Colonic mucosa (tissue), 4 donors: Measurements from ENCODE around the gene PPP2R3C. TPM values are rescaled to one million over a fixed set of nuclear protein-coding genes. Genes with fewer than 3 reads are reported as not detected.
A peak's percentile ranks its signal among the peaks of the same experiment; 100 is the strongest.

Source experiments
- DNase-seq: peaks from one replicate; pipeline ENCODE4 v3.0.0-alpha.2; 2020
- H3K27ac ChIP-seq: fragments of 200-600 bp; one replicate; pipeline ENCODE4 v1.8.0; 2021
- H3K27me3 ChIP-seq: fragments of 200-600 bp; one replicate; pipeline ENCODE4 v1.8.0; 2021
- H3K36me3 ChIP-seq: fragments of 200-600 bp; one replicate; pipeline ENCODE4 v1.8.0; 2021
- H3K4me1 ChIP-seq: fragments of 200-600 bp; one replicate; pipeline ENCODE4 v1.8.0; 2021; ENCODE audit warnings: mild to moderate bottlenecking
- H3K4me3 ChIP-seq: fragments of 200-600 bp; one replicate; pipeline ENCODE4 v1.8.0; 2021
- H3K9ac ChIP-seq, 2 donors: one replicate each; pipeline ENCODE4 v1.7.0; 2013; ENCODE audit warnings: control low read depth in 2 of 2, low read depth in 2 of 2, low read length in 2 of 2
- H3K9me3 ChIP-seq: fragments of 200-600 bp; one replicate; pipeline ENCODE4 v1.8.0; 2021
- CTCF ChIP-seq: fragments of 200-600 bp; IDR thresholded peaks from one replicate; pipeline ENCODE4 v1.8.0; 2022; ENCODE audit warnings: antibody characterized with exemption, mild to moderate bottlenecking
- intact Hi-C: fragments of 100-400 bp; cut with DNase I; formaldehyde crosslinking; loops from one replicate; pipeline ENCODE4 v1.14.1; 2022
- total RNA-seq, 2 donors: library from RNA; stranded (reverse); fragmentation: NEBNext Ultra II Directional in 1 of 2; extraction: Animal tissue kit (Norgen Biotek cat#: 25700) in 1 of 2; gene quantifications; one replicate each; pipeline ENCODE4 v1.2.1, GENCODE V29; 2021
- donor health status: healthy.
- donor health status: DM: no; HTN: no; CAD: no.
- donor health status: DM: no; HTN: no; CAD: no.

The PPP2R3C gene
- total RNA-seq, 2 donors from 2014 or later, result 17.7 to 26.3 TPM

DNA sequence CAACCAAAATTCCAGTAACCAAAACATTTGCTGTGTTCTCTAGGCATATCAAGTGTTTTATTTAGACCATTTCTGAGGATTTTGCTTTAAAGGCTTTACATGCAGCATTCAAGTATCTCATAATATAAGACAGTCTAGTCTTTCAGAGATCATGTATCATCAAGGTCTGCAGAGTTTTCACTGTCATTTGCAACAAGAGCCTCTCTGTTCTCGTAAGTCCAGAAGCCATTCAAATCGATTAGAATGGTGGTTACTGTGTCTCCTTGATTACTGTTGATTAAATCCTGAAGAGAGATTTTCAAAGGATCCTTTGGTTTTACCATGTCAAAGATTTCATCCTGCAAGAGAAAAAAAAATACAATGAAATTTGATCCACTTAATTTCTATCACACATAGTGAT is 36.3 kb downstream of the PPP2R3C start:
- no peaks in the 10 kb centered on the region for H3K9me3 ChIP-seq
- intact Hi-C loops, result no loop called here
- no peak for DNase-seq
- H3K36me3 ChIP-seq, result no peaks in the 10 kb centered on the region
- no peak overlapping the region for H3K4me3 ChIP-seq
- H3K27me3 ChIP-seq, result no peaks in the 10 kb centered on the region
- H3K9ac ChIP-seq, result no peak overlapping the region
- H3K27ac ChIP-seq, result no peak overlapping the region
- no peaks in the 10 kb centered on the region for H3K4me1 ChIP-seq
- no peak for TF ChIP-seq CTCF

DNA sequence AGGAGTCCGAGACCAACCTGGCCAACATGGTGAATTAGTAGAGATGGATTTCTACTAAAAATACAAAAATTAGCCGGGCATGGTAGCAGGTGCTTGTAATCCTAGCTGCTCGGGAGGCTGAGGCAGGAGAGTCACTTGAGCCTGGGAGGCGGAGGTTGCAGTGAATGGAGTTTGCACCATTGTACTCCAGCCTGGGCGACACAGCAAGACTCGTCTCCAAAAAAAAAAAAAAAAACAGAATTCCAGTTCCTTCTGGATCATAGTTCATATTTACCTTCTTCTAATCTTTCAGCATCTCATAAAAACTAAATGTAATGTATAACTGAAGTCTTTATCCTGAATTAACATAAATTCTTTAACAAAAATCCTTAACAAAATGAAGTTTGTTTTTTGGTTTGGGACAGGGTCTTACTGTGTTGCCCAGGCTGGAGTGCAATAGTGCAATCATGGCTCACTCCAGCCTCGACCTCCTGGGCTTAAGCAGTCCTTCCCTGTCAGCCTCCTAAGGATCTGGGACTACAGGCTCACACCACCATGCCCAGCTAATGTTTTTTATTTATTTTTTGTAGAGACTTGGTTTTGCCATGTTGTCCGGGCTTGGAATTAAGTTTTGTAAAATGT is 38.1 kb downstream of the PPP2R3C start:
- Histone ChIP-seq H3K4me3 (no peak overlapping the region), H3K27ac (peak overlapping the region; percentile 54), H3K36me3 (no peaks in the 10 kb centered on the region), H3K9me3 (no peaks in the 10 kb centered on the region), H3K9ac (no peak overlapping the region), H3K4me1 (no peaks in the 10 kb centered on the region), H3K27me3 (no peaks in the 10 kb centered on the region)
- TF ChIP-seq CTCF, result no peak
- intact Hi-C loops, result no loop called here
- DNase-seq, result peak; percentile 41

- H3K27ac ChIP-seq, result no peak overlapping the region
- DNase-seq, result no peak
Measured at GRCh38 chr14:35079742-35080141, 42.0 kb downstream of the PPP2R3C start.

DNA sequence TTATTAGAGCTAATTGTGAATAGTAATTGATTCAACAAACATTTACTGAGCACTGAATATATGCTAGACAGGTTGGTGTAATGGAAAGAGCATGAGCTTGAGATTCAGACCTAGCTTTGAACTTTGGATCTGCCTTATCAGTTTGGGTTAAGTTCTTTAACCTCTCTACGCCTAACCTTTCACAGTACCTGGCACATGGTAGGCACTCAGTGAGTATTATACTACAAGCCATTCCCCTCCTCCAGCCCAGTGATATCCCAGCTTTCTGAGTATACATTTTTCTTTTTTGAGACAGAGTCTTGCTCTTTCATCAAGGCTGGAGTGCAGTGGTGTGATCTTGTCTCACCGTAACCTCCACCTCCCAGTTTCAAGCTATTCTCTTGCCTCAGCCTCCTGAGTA is 43.7 kb downstream of the PPP2R3C start:
- H3K27ac ChIP-seq, result no peak overlapping the region
- DNase-seq, result peak; percentile 33

More at GRCh38 chr14:35079742-35080141, 42.0 kb downstream of the PPP2R3C start:
- no peaks in the 10 kb centered on the region for H3K4me1 ChIP-seq
- intact Hi-C loops, result no loop called here
- no peak overlapping the region for H3K9ac ChIP-seq
- no peak overlapping the region for H3K4me3 ChIP-seq
- H3K36me3 ChIP-seq, result no peaks in the 10 kb centered on the region
- no peaks in the 10 kb centered on the region for H3K27me3 ChIP-seq
- no peak for TF ChIP-seq CTCF
- H3K9me3 ChIP-seq, result no peaks in the 10 kb centered on the region

GRCh38 chr14:35073486-35073885 is 48.3 kb downstream of the PPP2R3C start:
- H3K4me3 ChIP-seq, result no peak overlapping the region
- H3K9ac ChIP-seq, result no peak overlapping the region
- DNase-seq, result no peak
- H3K9me3 ChIP-seq, result no peaks in the 10 kb centered on the region
- no peaks in the 10 kb centered on the region for H3K4me1 ChIP-seq
- TF ChIP-seq CTCF, result no peak
- no peak overlapping the region for H3K27ac ChIP-seq
- H3K27me3 ChIP-seq, result no peaks in the 10 kb centered on the region
- intact Hi-C loops, result no loop called here
- no peaks in the 10 kb centered on the region for H3K36me3 ChIP-seq

More for the DNA sequence above, 43.7 kb downstream of the PPP2R3C start:
- Histone ChIP-seq H3K9ac (peak overlapping the region in 1 of 2 donors; percentile 34), H3K9me3 (no peaks in the 10 kb centered on the region), H3K27me3 (no peaks in the 10 kb centered on the region), H3K36me3 (no peaks in the 10 kb centered on the region), H3K4me1 (no peaks in the 10 kb centered on the region), H3K4me3 (no peak overlapping the region)
- TF ChIP-seq CTCF, result no peak
- intact Hi-C loops, result no loop called here
